H9 (cell line): ENCODE measurements around the gene WDSUB1. TPM values are rescaled to one million over a fixed set of nuclear protein-coding genes. Genes with fewer than 3 reads are reported as not detected.

Experiments
- DNase-seq: peaks from one replicate; pipeline ENCODE4 v3.0.0-alpha.2; 2017
- H2AFZ ChIP-seq: one replicate; pipeline ENCODE4 v1.6.1; 2013; ENCODE audit warnings: mild to moderate bottlenecking, low read length, control low read depth, moderate library complexity
- H2AK5ac ChIP-seq: 2 replicates; pipeline ENCODE4 v1.6.1; 2013; ENCODE audit warnings: low read length, control low read depth, mixed read lengths; ENCODE audit not compliant: insufficient read length
- H2BK120ac ChIP-seq: one replicate; pipeline ENCODE4 v1.6.1; 2013; ENCODE audit warnings: low read depth, mild to moderate bottlenecking, low read length, control low read depth, inconsistent platforms; ENCODE audit not compliant: poor library complexity, severe bottlenecking
- H2BK12ac ChIP-seq: 2 replicates; pipeline ENCODE4 v1.6.1; 2013; ENCODE audit warnings: low read length, control low read depth, mixed read lengths, low read depth; ENCODE audit not compliant: insufficient read length
- H2BK15ac ChIP-seq: 2 replicates; pipeline ENCODE4 v1.6.1; 2013; ENCODE audit warnings: low read depth, low read length, control low read depth
- H2BK20ac ChIP-seq: one replicate; pipeline ENCODE4 v1.6.1; 2013; ENCODE audit warnings: low read depth, mild to moderate bottlenecking, low read length, control low read depth, inconsistent platforms; ENCODE audit not compliant: poor library complexity, severe bottlenecking
- H2BK5ac ChIP-seq: 2 replicates; pipeline ENCODE4 v1.6.1; 2013; ENCODE audit warnings: low read length, control low read depth, mixed read lengths; ENCODE audit not compliant: insufficient read length
- H3K14ac ChIP-seq: 2 replicates; pipeline ENCODE4 v1.6.1; 2013; ENCODE audit warnings: low read length, control low read depth; ENCODE audit not compliant: insufficient read depth
- H3K18ac ChIP-seq: 2 replicates; pipeline ENCODE4 v1.6.1; 2013; ENCODE audit warnings: low read depth, mild to moderate bottlenecking, mixed read lengths, low read length, control low read depth; ENCODE audit not compliant: insufficient read length
- H3K23ac ChIP-seq: 2 replicates; pipeline ENCODE4 v1.6.1; 2013; ENCODE audit warnings: low read length, control low read depth, mixed read lengths, low read depth; ENCODE audit not compliant: insufficient read length
- H3K23me2 ChIP-seq: 2 replicates; pipeline ENCODE4 v1.6.1; 2013; ENCODE audit warnings: low read depth, mild to moderate bottlenecking, mixed read lengths, low read length, control low read depth; ENCODE audit not compliant: insufficient read length, poor library complexity, severe bottlenecking
- H3K27ac ChIP-seq: 2 replicates; pipeline ENCODE4 v1.5.1; 2013; ENCODE audit warnings: low read length, control low read depth, mixed read lengths, low read depth; ENCODE audit not compliant: insufficient read length
- H3K27me3 ChIP-seq: 2 replicates; pipeline ENCODE4 v1.6.1; 2013; ENCODE audit warnings: low read length, control low read depth, inconsistent platforms; ENCODE audit not compliant: insufficient read depth
- H3K4ac ChIP-seq: 2 replicates; pipeline ENCODE4 v1.6.1; 2013; ENCODE audit warnings: low read depth, mild to moderate bottlenecking, control low read depth, inconsistent platforms, low read length, moderate library complexity
- H3K4me1 ChIP-seq: 2 replicates; pipeline ENCODE4 v1.6.1; 2013; ENCODE audit warnings: low read length, control low read depth, inconsistent platforms; ENCODE audit not compliant: insufficient read depth
- H3K4me2 ChIP-seq: 2 replicates; pipeline ENCODE4 v1.6.1; 2013; ENCODE audit warnings: low read length, control low read depth, mixed read lengths; ENCODE audit not compliant: insufficient read length, insufficient read depth
- H3K56ac ChIP-seq: 2 replicates; pipeline ENCODE4 v1.6.1; 2013; ENCODE audit warnings: low read depth, mild to moderate bottlenecking, mixed read lengths, low read length, control low read depth; ENCODE audit not compliant: insufficient read length
- H3K79me1 ChIP-seq: 2 replicates; pipeline ENCODE4 v1.6.1; 2013; ENCODE audit warnings: low read depth, mild to moderate bottlenecking, moderate library complexity, low read length, control low read depth, inconsistent platforms; ENCODE audit not compliant: insufficient read depth, poor library complexity, severe bottlenecking
- H3K79me2 ChIP-seq: 2 replicates; pipeline ENCODE4 v1.6.1; 2013; ENCODE audit warnings: low read length, control low read depth, inconsistent platforms; ENCODE audit not compliant: insufficient read depth
- H3K9ac ChIP-seq: 2 replicates; pipeline ENCODE4 v1.6.1; 2013; ENCODE audit warnings: low read length, control low read depth, mixed read lengths; ENCODE audit not compliant: insufficient read length; ENCODE audit errors: extremely low read depth
- H3K9me3 ChIP-seq: one replicate; pipeline ENCODE4 v1.6.1; 2013; ENCODE audit warnings: low read depth, low read length, inconsistent platforms; ENCODE audit not compliant: control insufficient read depth
- H3T11ph ChIP-seq: one replicate; pipeline ENCODE4 v1.6.1; 2013; ENCODE audit warnings: mild to moderate bottlenecking, low read length, control low read depth, inconsistent platforms
- H4K20me1 ChIP-seq: one replicate; pipeline ENCODE4 v1.6.1; 2013; ENCODE audit not compliant: control insufficient read depth, insufficient read length, insufficient read depth
- H4K5ac ChIP-seq: 2 replicates; pipeline ENCODE4 v1.6.1; 2013; ENCODE audit warnings: low read depth, mild to moderate bottlenecking, mixed read lengths, low read length, control low read depth; ENCODE audit not compliant: insufficient read length
- H4K8ac ChIP-seq: replicated peaks from 2 replicates; pipeline ENCODE4 v1.6.1; 2013; ENCODE audit warnings: low read length, control low read depth, mixed read lengths, low read depth; ENCODE audit not compliant: insufficient read length
- H4K91ac ChIP-seq: 2 replicates; pipeline ENCODE4 v1.6.1; 2013; ENCODE audit warnings: low read depth, mild to moderate bottlenecking, moderate library complexity, mixed read lengths, low read length, control low read depth; ENCODE audit not compliant: insufficient read length
- H3K27ac Mint-ChIP-seq, 3 experiments: 2 replicates in 2 of 3; 3 replicates in 1 of 3; pipeline ENCODE4 v1.8.0; 2020 to 2021; ENCODE audit warnings: mixed read lengths in 3 of 3, mild to moderate bottlenecking in 1 of 3, moderate library complexity in 1 of 3
- H3K27me3 Mint-ChIP-seq: 2 replicates; pipeline ENCODE4 v1.8.0; 2021; ENCODE audit warnings: low read depth, mild to moderate bottlenecking, moderate library complexity, mixed read lengths
- H3K36me3 Mint-ChIP-seq, 3 experiments: 2 replicates in 2 of 3; 3 replicates in 1 of 3; pipeline ENCODE4 v1.8.0; 2020 to 2021; ENCODE audit warnings: low read depth in 3 of 3, mixed read lengths in 3 of 3; ENCODE audit not compliant: insufficient read depth in 1 of 3
- H3K4me1 Mint-ChIP-seq, 2 experiments: 2 replicates each; pipeline ENCODE4 v1.8.0; 2020; ENCODE audit warnings: mixed read lengths in 2 of 2
- H3K4me3 Mint-ChIP-seq, 2 experiments: 2 replicates in 1 of 2; 3 replicates in 1 of 2; pipeline ENCODE4 v1.8.0; 2020 to 2021; ENCODE audit warnings: mild to moderate bottlenecking in 2 of 2, mixed read lengths in 2 of 2, moderate library complexity in 1 of 2
- H3K9me3 Mint-ChIP-seq, 2 experiments: 2 replicates in 1 of 2; 3 replicates in 1 of 2; pipeline ENCODE4 v1.8.0; 2020; ENCODE audit warnings: mild to moderate bottlenecking in 2 of 2, mixed read lengths in 2 of 2, moderate library complexity in 1 of 2
- CTCF ChIP-seq: fragments of 200-600 bp; sonication (generic); conservative IDR thresholded peaks from 3 replicates; pipeline ENCODE4 v1.8.0; 2021; ENCODE audit warnings: antibody characterized with exemption, mild to moderate bottlenecking
- WGBS: extraction: QIAGEN DNeasy Blood & Tissue Kit; methylation state at CpG from one replicate; pipeline ENCODE4 v1.1.7; 2013; ENCODE audit warnings: missing lambda C conversion rate, low lambda C conversion rate, mixed read lengths; ENCODE audit not compliant: insufficient read length; ENCODE audit errors: extremely low coverage; 5-methylcytosine and 5-hydroxymethylcytosine counted together
- total RNA-seq: library from RNA; stranded (reverse); gene quantifications from 2 replicates; pipeline ENCODE4 v1.2.1, GENCODE V29; 2021

The WDSUB1 gene
- total RNA-seq, 1 experiment from 2014 or later, result 5.5 TPM

DNA sequence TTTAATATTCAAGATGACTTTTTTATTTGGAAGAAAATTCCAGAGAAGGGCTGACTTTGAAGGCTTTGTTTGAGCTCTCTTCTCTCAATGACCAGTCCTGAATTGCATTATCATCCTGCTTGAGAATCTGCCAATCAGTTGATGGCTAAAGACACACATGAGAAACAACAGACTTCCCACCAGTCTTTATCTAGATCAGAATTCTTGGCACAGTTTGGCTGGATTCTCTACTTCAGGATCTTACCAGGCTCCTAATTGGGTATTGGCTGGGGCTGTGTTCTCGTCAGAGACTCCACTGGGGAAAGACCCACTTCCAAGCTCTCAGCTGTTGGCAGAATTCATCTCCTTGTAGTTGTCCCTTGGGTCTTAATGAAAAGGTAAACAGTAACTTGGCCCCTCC, 86.0 kb downstream of the WDSUB1 start:
- Histone ChIP-seq H3K27ac (no peak overlapping the region), H3T11ph (no peak overlapping the region), H3K23ac (no peak overlapping the region), H4K20me1 (no peaks in the 10 kb centered on the region), H4K5ac (no peak overlapping the region), H3K18ac (no peak overlapping the region), H2BK20ac (no peak overlapping the region), H3K79me1 (no peaks in the 10 kb centered on the region), H2BK5ac (no peak overlapping the region), H2AK5ac (no peak overlapping the region), H4K8ac (no peak overlapping the region), H3K9me3 (no peaks in the 10 kb centered on the region), H2BK120ac (no peak overlapping the region), H2BK15ac (no peak overlapping the region), H3K23me2 (no peaks in the 10 kb centered on the region), H3K4me1 (no peaks in the 10 kb centered on the region), H3K14ac (no peak overlapping the region), H2AFZ (no peak overlapping the region), H3K27me3 (no peaks in the 10 kb centered on the region), H3K9ac (no peak overlapping the region), H3K56ac (no peak overlapping the region), H4K91ac (no peak overlapping the region), H3K4me2 (no peak overlapping the region), H3K4ac (no peak overlapping the region), H3K79me2 (no peaks in the 10 kb centered on the region), H2BK12ac (no peak overlapping the region)
- no peak overlapping the region for H3K4me3 Mint-ChIP-seq
- no peaks in the 10 kb centered on the region; the same call in 1 of the 2 replicates for H3K27me3 Mint-ChIP-seq
- DNase-seq, result no peak
- TF ChIP-seq CTCF, result no peak
- 0 out of 7 replicates have a peak, but pooled peaks cover 0 to 2% (median 0%) of the 10 kb centered on the region in 3 experiments for H3K36me3 Mint-ChIP-seq
- H3K9me3 Mint-ChIP-seq, result no peaks in the 10 kb centered on the region
- no CpG with 5 or more reads among the region's 1 CpG for WGBS
- no peak overlapping the region for H3K27ac Mint-ChIP-seq
- H3K4me1 Mint-ChIP-seq, result peaks cover 0 to 4% of the 10 kb centered on the region in 2 experiments; a peak in 2 of 4 replicates
